Ishikawa (cell line): ENCODE results near the gene CTNNA3.

Experiments used
- CEBPB ChIP-seq: IDR thresholded peaks from 2 replicates; pipeline ENCODE4 v1.6.1; 2012
- CREB1 ChIP-seq: IDR thresholded peaks from 2 replicates; pipeline ENCODE4 v1.6.1; 2012; ENCODE audit warnings: low read depth
- EGR1 ChIP-seq: IDR thresholded peaks from 2 replicates; pipeline ENCODE4 v1.6.1; 2012
- EP300 ChIP-seq: IDR thresholded peaks from 2 replicates; pipeline ENCODE4 v1.6.1; 2012; ENCODE audit warnings: borderline replicate concordance
- FOXM1 ChIP-seq: IDR thresholded peaks from 2 replicates; pipeline ENCODE4 v1.6.1; 2012; ENCODE audit warnings: low read depth, borderline replicate concordance
- MAX ChIP-seq: IDR thresholded peaks from 2 replicates; pipeline ENCODE4 v1.6.1; 2012
- NFIC ChIP-seq: IDR thresholded peaks from 2 replicates; pipeline ENCODE4 v1.6.1; 2012
- RAD21 ChIP-seq: IDR thresholded peaks from 2 replicates; pipeline ENCODE4 v1.6.1; 2012; ENCODE audit warnings: low read depth
- TAF1 ChIP-seq: IDR thresholded peaks from 2 replicates; pipeline ENCODE4 v1.6.1; 2012; ENCODE audit warnings: low read depth, mild to moderate bottlenecking
- TCF12 ChIP-seq: IDR thresholded peaks from 2 replicates; pipeline ENCODE4 v1.6.1; 2012; ENCODE audit warnings: low read depth
- TEAD4 ChIP-seq: IDR thresholded peaks from 2 replicates; pipeline ENCODE4 v1.6.1; 2012
- YY1 ChIP-seq: IDR thresholded peaks from 2 replicates; pipeline ENCODE4 v1.6.1; 2012; ENCODE audit warnings: low read depth
- ZBTB7A ChIP-seq: IDR thresholded peaks from 2 replicates; pipeline ENCODE4 v1.6.1; 2012; ENCODE audit warnings: low read depth
- TF ChIP-seq, protein P1 (sequence below): IDR thresholded peaks from 2 replicates; pipeline ENCODE4 v1.6.1; 2012; ENCODE audit warnings: low read depth, mild to moderate bottlenecking
- TF ChIP-seq, protein P2 (sequence below): IDR thresholded peaks from 2 replicates; pipeline ENCODE4 v1.6.1; 2012

CTNNA3 gene

DNA sequence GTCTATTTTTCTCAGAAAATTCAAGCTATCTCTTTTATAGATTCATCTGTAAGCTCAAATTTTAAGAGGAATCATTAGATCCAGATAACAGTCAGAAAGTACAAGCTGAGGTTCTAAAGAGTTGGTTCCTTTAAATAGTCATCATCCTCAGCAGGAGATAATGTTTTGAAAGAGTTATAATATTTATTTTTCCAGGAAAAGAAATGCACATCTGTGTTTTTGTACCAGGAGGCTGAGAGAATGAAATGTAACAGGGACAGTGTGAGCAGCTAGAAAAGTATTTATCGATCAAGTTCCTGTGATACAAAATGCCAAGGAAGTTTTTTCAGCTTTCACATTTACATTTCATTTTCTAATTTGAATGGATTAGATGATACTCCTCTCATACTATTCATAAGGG is 890.4 kb downstream of the CTNNA3 start:
- TF ChIP-seq FOXM1 (no peak), TCF12 (no peak), YY1 (no peak), MAX (no peak), TEAD4 (no peak), RAD21 (no peak), TAF1 (no peak), CREB1 (no peak), CEBPB (no peak), EGR1 (no peak), NFIC (no peak), ZBTB7A (no peak), EP300 (no peak)
- TF ChIP-seq, protein P1, sequence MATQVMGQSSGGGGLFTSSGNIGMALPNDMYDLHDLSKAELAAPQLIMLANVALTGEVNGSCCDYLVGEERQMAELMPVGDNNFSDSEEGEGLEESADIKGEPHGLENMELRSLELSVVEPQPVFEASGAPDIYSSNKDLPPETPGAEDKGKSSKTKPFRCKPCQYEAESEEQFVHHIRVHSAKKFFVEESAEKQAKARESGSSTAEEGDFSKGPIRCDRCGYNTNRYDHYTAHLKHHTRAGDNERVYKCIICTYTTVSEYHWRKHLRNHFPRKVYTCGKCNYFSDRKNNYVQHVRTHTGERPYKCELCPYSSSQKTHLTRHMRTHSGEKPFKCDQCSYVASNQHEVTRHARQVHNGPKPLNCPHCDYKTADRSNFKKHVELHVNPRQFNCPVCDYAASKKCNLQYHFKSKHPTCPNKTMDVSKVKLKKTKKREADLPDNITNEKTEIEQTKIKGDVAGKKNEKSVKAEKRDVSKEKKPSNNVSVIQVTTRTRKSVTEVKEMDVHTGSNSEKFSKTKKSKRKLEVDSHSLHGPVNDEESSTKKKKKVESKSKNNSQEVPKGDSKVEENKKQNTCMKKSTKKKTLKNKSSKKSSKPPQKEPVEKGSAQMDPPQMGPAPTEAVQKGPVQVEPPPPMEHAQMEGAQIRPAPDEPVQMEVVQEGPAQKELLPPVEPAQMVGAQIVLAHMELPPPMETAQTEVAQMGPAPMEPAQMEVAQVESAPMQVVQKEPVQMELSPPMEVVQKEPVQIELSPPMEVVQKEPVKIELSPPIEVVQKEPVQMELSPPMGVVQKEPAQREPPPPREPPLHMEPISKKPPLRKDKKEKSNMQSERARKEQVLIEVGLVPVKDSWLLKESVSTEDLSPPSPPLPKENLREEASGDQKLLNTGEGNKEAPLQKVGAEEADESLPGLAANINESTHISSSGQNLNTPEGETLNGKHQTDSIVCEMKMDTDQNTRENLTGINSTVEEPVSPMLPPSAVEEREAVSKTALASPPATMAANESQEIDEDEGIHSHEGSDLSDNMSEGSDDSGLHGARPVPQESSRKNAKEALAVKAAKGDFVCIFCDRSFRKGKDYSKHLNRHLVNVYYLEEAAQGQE, result no peak
- TF ChIP-seq, protein P2, sequence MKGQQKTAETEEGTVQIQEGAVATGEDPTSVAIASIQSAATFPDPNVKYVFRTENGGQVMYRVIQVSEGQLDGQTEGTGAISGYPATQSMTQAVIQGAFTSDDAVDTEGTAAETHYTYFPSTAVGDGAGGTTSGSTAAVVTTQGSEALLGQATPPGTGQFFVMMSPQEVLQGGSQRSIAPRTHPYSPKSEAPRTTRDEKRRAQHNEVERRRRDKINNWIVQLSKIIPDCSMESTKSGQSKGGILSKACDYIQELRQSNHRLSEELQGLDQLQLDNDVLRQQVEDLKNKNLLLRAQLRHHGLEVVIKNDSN, result no peak

DNA sequence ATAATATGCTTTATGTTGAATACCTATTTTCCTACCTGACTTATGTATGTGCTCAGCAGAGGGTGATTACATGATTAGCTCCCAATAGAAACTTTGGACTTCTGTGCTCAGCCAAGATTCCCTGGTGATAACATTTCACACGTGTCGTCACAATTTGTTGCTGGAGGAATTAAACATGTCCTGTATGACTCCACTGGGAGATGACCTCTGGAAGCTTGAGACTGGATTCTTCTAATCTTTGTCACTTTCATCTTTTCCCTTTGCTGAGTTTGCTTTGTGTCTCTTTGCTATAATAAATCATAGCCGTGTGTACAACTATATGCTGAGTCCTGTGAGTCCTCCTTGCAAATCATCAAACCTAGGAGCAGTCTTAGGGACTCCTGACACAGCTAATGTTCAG is 891.0 kb downstream of the CTNNA3 start:
- no peak for TF ChIP-seq TCF12
- TF ChIP-seq EGR1, result no peak
- no peak for TF ChIP-seq NFIC
- TF ChIP-seq ZBTB7A, result no peak
- TF ChIP-seq TEAD4, result no peak
- TF ChIP-seq MAX, result no peak
- no peak for TF ChIP-seq RAD21
- no peak for TF ChIP-seq YY1
- no peak for TF ChIP-seq FOXM1
- no peak for TF ChIP-seq CREB1
- no peak for TF ChIP-seq TAF1

DNA sequence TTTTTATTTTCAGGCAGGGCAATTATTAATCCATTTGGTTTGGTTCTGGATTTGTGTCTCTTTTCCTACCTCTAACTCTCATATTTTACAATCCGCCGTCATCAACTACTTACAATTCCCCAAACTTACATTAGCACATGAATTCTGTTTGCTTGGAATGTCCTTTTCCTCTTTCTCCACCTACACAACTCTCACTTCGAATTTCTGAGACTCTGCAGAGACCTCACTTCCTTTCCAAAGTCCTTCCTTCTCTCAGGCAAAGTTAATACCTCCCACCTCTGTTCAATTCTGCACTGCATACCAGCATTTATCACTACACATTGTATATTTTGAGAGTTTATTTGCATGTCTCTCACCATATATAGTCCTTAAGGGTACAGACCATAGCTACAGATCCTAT is 892.8 kb downstream of the CTNNA3 start:
- no peak for TF ChIP-seq FOXM1
- TF ChIP-seq CEBPB, result no peak
- no peak for TF ChIP-seq NFIC
- TF ChIP-seq YY1, result no peak
- TF ChIP-seq CREB1, result no peak
- TF ChIP-seq, protein P2, result no peak
- no peak for TF ChIP-seq TCF12
- TF ChIP-seq, protein P1, result no peak
- no peak for TF ChIP-seq ZBTB7A
- no peak for TF ChIP-seq RAD21
- no peak for TF ChIP-seq EP300
- no peak for TF ChIP-seq TEAD4
- TF ChIP-seq EGR1, result no peak

- TF ChIP-seq FOXM1 (no peak), RAD21 (no peak), YY1 (no peak), TAF1 (no peak), NFIC (no peak), TCF12 (no peak), EGR1 (no peak), EP300 (no peak), TEAD4 (no peak), CEBPB (no peak), CREB1 (no peak), MAX (no peak), ZBTB7A (no peak)
- TF ChIP-seq, protein P1, result no peak
- TF ChIP-seq, protein P2, result no peak
Observed at GRCh38 chr10:66799474-66799873, 896.5 kb downstream of the CTNNA3 start.
